Measurements from ENCODE around the gene GALNT12. TPM values are rescaled to one million over a fixed set of nuclear protein-coding genes. Genes with fewer than 3 reads are reported as not detected.

GALNT12 gene
- total RNA-seq, 6 experiments from 2014 or later, result 0.07 to 0.32 (median 0.15) TPM; not detected in 2

DNA sequence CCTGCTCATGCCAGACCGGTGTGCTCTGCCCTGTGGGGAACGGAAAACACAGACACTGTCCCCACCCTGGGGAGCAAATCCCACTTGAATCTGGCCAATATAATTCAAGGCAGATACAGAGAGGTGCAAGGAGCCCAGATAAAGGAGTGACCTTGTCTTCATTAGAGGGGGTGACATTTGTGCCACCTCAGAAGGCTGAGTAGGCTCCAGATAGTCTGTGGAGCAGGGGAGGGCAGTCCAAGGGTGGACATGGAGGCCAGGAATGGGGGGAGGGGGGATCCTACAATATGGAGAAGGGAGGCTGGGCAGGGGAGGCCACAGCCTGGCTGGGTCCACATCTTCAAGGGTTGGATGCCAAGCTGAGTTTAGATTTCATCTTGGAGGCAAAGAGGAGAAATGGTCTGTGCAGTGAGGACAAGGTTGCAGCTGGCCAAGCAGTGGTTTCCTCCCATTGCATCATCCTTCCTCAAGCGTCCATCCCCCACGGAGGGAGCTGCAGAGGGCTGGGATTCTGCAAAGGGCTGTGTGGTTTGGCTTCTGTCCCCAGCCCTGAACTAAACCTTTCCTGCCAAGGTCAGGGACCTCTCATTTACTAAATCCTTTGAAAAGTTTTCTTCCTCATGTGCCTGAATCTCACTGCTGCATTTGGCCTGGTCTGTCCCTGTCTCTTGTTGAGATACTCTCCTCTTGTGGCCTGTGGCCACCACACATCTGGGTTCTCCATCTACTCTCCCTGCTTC, 60.1 kb downstream of the GALNT12 start:
- Mint-ChIP-seq H3K9me3 (no peaks in the 10 kb centered on the region), H3K4me3 (peak overlapping the region; percentile 0; the same call in 1 of the 2 replicates), H3K4me1 (ENCODE audit: low read depth) (peaks cover 47% of the 10 kb centered on the region), H3K27me3 (ENCODE audit: insufficient read depth) (peaks cover 15% of the 10 kb centered on the region), H3K36me3 (ENCODE audit: low read depth) (no peaks in the 10 kb centered on the region), H3K27ac (peak overlapping the region; percentile 68)
- TF ChIP-seq, protein P1, sequence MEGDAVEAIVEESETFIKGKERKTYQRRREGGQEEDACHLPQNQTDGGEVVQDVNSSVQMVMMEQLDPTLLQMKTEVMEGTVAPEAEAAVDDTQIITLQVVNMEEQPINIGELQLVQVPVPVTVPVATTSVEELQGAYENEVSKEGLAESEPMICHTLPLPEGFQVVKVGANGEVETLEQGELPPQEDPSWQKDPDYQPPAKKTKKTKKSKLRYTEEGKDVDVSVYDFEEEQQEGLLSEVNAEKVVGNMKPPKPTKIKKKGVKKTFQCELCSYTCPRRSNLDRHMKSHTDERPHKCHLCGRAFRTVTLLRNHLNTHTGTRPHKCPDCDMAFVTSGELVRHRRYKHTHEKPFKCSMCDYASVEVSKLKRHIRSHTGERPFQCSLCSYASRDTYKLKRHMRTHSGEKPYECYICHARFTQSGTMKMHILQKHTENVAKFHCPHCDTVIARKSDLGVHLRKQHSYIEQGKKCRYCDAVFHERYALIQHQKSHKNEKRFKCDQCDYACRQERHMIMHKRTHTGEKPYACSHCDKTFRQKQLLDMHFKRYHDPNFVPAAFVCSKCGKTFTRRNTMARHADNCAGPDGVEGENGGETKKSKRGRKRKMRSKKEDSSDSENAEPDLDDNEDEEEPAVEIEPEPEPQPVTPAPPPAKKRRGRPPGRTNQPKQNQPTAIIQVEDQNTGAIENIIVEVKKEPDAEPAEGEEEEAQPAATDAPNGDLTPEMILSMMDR (IDR thresholded peaks at IDR 0.05), result no peak
- peak; percentile 52 for DNase-seq

DNA sequence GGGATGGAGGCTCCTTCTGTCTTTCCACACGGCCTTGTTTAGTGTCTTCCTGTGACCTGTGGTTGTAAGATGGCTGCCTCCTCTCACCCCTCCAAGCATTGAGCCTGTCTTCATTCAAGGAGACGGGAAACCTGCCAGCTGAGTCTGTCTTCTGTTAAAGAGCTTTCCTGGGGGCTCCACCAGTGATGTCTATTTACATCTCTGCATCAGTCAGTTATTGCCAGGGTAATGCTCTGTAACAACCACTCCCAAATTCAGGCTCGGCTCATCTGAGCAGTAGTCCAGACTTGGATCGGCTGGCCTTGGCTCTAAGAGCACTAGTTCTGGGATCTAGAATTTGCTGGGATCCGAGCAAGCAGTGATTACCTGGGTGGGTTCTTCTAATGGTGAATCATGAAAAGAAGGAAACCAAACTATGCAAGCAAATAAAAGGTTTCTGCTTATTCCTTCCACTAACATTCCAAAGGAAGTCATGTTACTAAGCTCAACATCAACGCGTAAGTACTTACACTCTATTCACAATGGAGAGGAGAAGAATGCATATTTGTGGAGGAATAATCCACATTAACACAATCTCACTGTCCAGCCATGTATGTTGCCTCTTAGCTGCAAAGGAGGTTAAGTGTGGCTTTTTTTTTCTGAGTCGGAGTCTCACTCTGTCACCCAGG, 61.7 kb downstream of the GALNT12 start:
- TF ChIP-seq, protein P1 (IDR thresholded peaks at IDR 0.05), result no peak
- no peaks in the 10 kb centered on the region for H3K9me3 Mint-ChIP-seq
- H3K27me3 Mint-ChIP-seq (ENCODE audit: insufficient read depth), result peaks cover 19% of the 10 kb centered on the region
- no peak overlapping the region for H3K4me3 Mint-ChIP-seq
- H3K4me1 Mint-ChIP-seq (ENCODE audit: low read depth), result peaks cover 39% of the 10 kb centered on the region
- no peak overlapping the region for H3K27ac Mint-ChIP-seq
- no peaks in the 10 kb centered on the region for H3K36me3 Mint-ChIP-seq (ENCODE audit: low read depth)
- DNase-seq, result no peak

DNA sequence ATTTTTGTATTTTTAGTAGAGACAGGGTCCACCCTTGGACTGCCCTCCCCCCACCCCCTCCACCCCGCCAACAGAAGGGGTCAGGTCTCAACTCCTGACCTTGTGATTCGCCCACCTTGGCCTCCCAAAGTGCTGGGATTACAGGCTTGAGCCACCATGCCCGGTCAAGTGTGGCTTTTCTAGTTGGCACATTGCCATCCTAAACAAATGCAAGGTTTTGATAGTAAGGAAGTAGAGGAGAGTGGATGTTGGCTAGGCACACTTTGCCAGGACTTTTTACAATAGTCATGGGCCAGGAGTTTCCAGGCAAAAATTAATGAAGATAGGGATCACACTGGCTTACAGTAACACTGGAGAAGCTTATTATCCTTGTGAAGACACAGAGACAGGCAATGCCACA, 62.4 kb downstream of the GALNT12 start:
- H3K4me1 Mint-ChIP-seq (ENCODE audit: low read depth), result peaks cover 35% of the 10 kb centered on the region
- no peaks in the 10 kb centered on the region for H3K9me3 Mint-ChIP-seq
- DNase-seq, result no peak
- no peak overlapping the region for H3K4me3 Mint-ChIP-seq
- TF ChIP-seq, protein P1 (IDR thresholded peaks at IDR 0.05), result no peak
- H3K27me3 Mint-ChIP-seq (ENCODE audit: insufficient read depth), result peaks cover 17% of the 10 kb centered on the region
- no peak overlapping the region for H3K27ac Mint-ChIP-seq
- H3K36me3 Mint-ChIP-seq (ENCODE audit: low read depth), result no peaks in the 10 kb centered on the region

DNA sequence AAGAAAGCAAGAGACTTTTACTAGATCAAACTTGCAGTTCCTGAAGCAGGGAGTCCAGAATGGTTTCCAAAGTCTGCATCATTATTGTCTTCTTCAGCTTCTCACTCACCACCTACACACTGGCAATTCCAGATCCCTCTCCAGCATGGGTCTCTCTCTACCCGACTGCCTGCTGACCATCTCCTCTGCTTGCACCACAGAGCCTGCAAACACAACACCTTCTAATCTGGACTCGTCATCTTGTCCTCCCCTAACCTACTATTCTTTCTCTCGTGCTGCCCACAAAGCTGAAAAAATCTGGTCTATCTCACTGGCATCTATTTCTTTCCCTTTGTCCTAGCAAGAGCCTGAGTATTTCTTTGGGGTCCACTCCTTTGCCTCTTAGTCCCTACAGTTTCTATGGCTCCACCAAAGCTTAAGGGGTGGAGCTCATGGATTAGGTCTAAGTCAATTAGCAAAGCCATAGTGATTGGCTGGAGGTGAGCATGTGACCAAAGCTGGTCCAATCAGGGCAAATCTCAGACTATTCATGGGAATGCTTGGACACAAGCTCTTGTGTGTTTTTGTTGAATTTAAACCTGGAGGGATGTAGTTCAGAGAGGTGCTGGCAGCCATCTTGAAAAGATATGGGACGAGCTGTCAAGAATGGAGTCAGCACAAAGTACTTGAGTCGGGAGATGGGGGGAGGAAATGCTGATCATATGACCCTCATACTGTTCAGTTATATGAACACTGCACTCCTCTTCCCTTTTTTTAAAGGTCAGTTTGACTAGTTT, 63.5 kb downstream of the GALNT12 start:
- Mint-ChIP-seq H3K4me1 (ENCODE audit: low read depth) (peaks cover 32% of the 10 kb centered on the region), H3K27ac (no peak overlapping the region), H3K9me3 (no peaks in the 10 kb centered on the region), H3K4me3 (no peak overlapping the region), H3K27me3 (ENCODE audit: insufficient read depth) (peaks cover 17% of the 10 kb centered on the region), H3K36me3 (ENCODE audit: low read depth) (no peaks in the 10 kb centered on the region)
- DNase-seq, result no peak
- TF ChIP-seq, protein P1 (IDR thresholded peaks at IDR 0.05), result no peak

DNA sequence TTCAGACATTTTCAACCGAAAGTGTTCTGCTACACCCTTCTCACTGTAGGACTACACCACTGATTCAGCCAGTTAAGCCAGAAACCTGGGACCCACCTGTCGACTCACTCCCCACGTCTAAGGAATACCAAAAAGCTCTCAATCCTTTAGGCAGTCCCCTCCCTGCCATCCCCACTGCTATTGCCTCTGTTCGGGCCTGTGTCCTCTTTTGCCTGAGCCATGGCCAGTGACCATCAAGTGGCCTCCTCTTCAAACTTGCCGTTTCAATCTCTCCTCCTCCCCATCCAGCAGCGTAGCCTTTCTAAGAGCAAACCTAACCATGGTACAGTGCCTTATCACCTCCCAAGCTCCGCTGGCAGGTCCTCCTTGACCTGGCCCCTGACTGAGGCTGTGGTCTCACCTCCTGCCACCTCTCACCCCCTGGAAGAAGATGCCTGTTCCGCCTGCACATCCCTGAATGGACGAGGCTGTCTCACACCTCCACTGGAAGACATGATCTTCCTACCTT, 64.1 kb downstream of the GALNT12 start:
- Mint-ChIP-seq H3K27me3 (ENCODE audit: insufficient read depth) (peaks cover 20% of the 10 kb centered on the region), H3K27ac (no peak overlapping the region), H3K4me1 (ENCODE audit: low read depth) (peaks cover 25% of the 10 kb centered on the region), H3K9me3 (no peaks in the 10 kb centered on the region), H3K36me3 (ENCODE audit: low read depth) (no peaks in the 10 kb centered on the region), H3K4me3 (no peak overlapping the region)
- TF ChIP-seq, protein P1 (IDR thresholded peaks at IDR 0.05), result no peak
- no peak for DNase-seq
